Measurements from ENCODE around the gene PLXDC1.

The PLXDC1 gene

GRCh38 chr17:39115135-39115534 lies 36.3 kb downstream of the PLXDC1 start:
- no peak overlapping the region for H3K4me3 ChIP-seq (ENCODE audit: low read length)
- H3K4me1 ChIP-seq (ENCODE audit: insufficient read depth, low read length): no peaks in the 10 kb centered on the region
- H3K9ac ChIP-seq (ENCODE audit: low read depth, low read length): no peak overlapping the region
- no peaks in the 10 kb centered on the region for H3K9me3 ChIP-seq (ENCODE audit: insufficient read depth, low read depth, low read length)
- H3K27me3 ChIP-seq (ENCODE audit: insufficient read depth, low read length): no peaks in the 10 kb centered on the region
- H3K36me3 ChIP-seq (ENCODE audit: insufficient read depth, low read depth, low read length): no peaks in the 10 kb centered on the region
- no peak overlapping the region for H3K27ac ChIP-seq (ENCODE audit: low read length)

DNA sequence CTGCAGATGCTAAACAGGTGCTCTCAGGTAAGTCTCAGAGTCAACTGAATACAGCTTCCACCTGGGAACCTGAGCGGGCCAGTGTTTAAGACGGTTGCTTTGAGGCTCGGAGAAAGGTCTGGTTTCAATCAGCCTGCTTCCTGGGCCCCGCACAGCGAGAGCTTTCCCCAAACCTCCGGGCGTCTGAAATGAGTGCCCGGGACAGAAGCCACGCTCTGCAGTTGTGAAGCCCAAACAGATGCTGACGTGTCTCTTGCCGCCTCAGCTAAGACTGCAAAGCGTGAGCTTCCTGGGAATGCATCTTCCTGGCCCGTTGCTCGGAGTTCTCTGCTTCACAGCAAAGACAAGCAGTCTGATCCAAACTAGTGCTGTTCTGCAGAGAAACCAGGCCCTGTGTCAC lies 36.7 kb downstream of the PLXDC1 start:
- Histone ChIP-seq H3K9me3 (ENCODE audit: insufficient read depth, low read depth, low read length) (no peaks in the 10 kb centered on the region), H3K27me3 (ENCODE audit: insufficient read depth, low read length) (no peaks in the 10 kb centered on the region), H3K9ac (ENCODE audit: low read depth, low read length) (no peak overlapping the region), H3K36me3 (ENCODE audit: insufficient read depth, low read depth, low read length) (no peaks in the 10 kb centered on the region), H3K27ac (ENCODE audit: low read length) (no peak overlapping the region), H3K4me1 (ENCODE audit: insufficient read depth, low read length) (no peaks in the 10 kb centered on the region), H3K4me3 (ENCODE audit: low read length) (no peak overlapping the region)

- Histone ChIP-seq H3K9ac (ENCODE audit: low read depth, low read length) (no peak overlapping the region), H3K27ac (ENCODE audit: low read length) (no peak overlapping the region), H3K36me3 (ENCODE audit: insufficient read depth, low read depth, low read length) (no peaks in the 10 kb centered on the region), H3K9me3 (ENCODE audit: insufficient read depth, low read depth, low read length) (no peaks in the 10 kb centered on the region), H3K27me3 (ENCODE audit: insufficient read depth, low read length) (no peaks in the 10 kb centered on the region), H3K4me1 (ENCODE audit: insufficient read depth, low read length) (no peaks in the 10 kb centered on the region), H3K4me3 (ENCODE audit: low read length) (no peak overlapping the region)
Measured at GRCh38 chr17:39113871-39114270, 37.6 kb downstream of the PLXDC1 start.

GRCh38 chr17:39110435-39111136 lies 40.9 kb downstream of the PLXDC1 start:
- no peaks in the 10 kb centered on the region for H3K27me3 ChIP-seq (ENCODE audit: insufficient read depth, low read length)
- H3K27ac ChIP-seq (ENCODE audit: low read length): no peak overlapping the region
- H3K4me3 ChIP-seq (ENCODE audit: low read length): no peak overlapping the region
- H3K9ac ChIP-seq (ENCODE audit: low read depth, low read length): no peak overlapping the region
- no peaks in the 10 kb centered on the region for H3K36me3 ChIP-seq (ENCODE audit: insufficient read depth, low read depth, low read length)
- H3K9me3 ChIP-seq (ENCODE audit: insufficient read depth, low read depth, low read length): no peaks in the 10 kb centered on the region
- H3K4me1 ChIP-seq (ENCODE audit: insufficient read depth, low read length): no peaks in the 10 kb centered on the region

DNA sequence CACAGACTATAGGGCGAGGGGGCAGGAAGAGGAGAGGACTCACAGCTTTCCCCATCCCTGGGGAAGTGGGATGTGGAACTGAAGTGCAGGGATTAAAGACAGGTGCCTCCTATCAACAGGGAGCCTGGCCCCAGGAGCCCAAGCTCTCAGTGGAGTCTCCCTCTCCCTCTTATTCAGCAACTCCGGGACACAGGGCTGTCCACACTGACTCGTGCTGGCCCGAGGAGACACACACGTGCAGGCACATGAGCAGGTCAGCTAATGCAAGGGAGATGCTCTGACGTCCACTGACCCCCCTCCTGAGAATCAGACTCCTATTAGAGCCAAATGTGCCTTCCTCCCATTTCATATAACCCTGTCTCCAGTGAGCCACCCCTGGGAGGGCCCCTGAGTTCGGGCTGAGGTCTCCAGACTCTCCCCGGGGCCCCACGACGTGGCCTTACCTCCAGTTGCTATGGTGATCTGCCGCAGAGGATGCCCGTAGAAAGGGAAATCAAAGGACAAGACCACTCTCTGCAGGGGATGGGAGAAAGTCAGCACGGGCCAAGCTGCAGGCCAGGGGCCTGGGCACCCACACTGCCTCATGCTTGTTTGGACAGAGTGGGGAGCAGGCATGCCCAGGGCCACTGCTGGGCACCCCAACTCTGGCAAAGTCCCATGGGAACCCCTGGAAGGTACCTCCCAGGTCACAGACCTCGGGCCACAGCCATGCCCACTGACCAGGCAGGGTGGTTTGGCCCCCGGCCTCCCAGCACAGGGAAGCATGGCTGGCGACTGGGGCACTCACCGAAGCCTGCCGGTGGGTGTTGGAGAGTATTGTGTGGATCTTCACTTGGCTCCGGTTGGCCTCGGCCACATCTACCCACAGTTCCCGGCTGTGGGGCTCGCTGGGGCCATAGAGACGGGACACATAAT lies 42.7 kb downstream of the PLXDC1 start:
- Histone ChIP-seq H3K9ac (ENCODE audit: low read depth, low read length) (no peak overlapping the region), H3K27ac (ENCODE audit: low read length) (no peak overlapping the region), H3K36me3 (ENCODE audit: insufficient read depth, low read depth, low read length) (no peaks in the 10 kb centered on the region), H3K27me3 (ENCODE audit: insufficient read depth, low read length) (no peaks in the 10 kb centered on the region), H3K9me3 (ENCODE audit: insufficient read depth, low read depth, low read length) (no peaks in the 10 kb centered on the region), H3K4me1 (ENCODE audit: insufficient read depth, low read length) (no peaks in the 10 kb centered on the region), H3K4me3 (ENCODE audit: low read length) (no peak overlapping the region)

GRCh38 chr17:39107973-39108372 lies 43.5 kb downstream of the PLXDC1 start:
- H3K4me3 ChIP-seq (ENCODE audit: low read length): no peak overlapping the region
- H3K9ac ChIP-seq (ENCODE audit: low read depth, low read length): no peak overlapping the region
- H3K4me1 ChIP-seq (ENCODE audit: insufficient read depth, low read length): no peaks in the 10 kb centered on the region
- no peak overlapping the region for H3K27ac ChIP-seq (ENCODE audit: low read length)
- no peaks in the 10 kb centered on the region for H3K36me3 ChIP-seq (ENCODE audit: insufficient read depth, low read depth, low read length)
- H3K27me3 ChIP-seq (ENCODE audit: insufficient read depth, low read length): no peaks in the 10 kb centered on the region
- H3K9me3 ChIP-seq (ENCODE audit: insufficient read depth, low read depth, low read length): no peaks in the 10 kb centered on the region

DNA sequence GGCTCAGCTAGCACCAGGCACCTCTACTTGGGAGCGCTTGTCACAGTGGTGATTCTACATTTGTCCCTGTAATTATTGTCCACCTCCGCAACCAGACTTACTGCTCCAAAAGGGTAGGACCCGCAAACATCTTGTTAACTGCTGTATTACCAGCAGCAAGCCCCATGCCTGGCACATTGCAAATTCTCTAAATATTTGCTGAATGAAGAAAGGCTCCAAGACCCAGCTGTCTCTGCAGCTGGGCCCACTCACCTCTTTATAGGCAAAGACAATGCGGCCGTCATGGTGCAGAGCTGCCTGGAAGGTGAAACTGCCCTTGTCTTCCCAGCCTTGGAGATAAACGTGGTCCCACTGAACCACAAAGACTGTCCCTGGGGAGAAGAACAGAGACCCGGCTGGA lies 44.3 kb downstream of the PLXDC1 start:
- H3K9ac ChIP-seq (ENCODE audit: low read depth, low read length): no peak overlapping the region
- no peaks in the 10 kb centered on the region for H3K4me1 ChIP-seq (ENCODE audit: insufficient read depth, low read length)
- no peaks in the 10 kb centered on the region for H3K27me3 ChIP-seq (ENCODE audit: insufficient read depth, low read length)
- no peak overlapping the region for H3K27ac ChIP-seq (ENCODE audit: low read length)
- no peak overlapping the region for H3K4me3 ChIP-seq (ENCODE audit: low read length)
- no peaks in the 10 kb centered on the region for H3K9me3 ChIP-seq (ENCODE audit: insufficient read depth, low read depth, low read length)
- no peaks in the 10 kb centered on the region for H3K36me3 ChIP-seq (ENCODE audit: insufficient read depth, low read depth, low read length)

- Histone ChIP-seq H3K4me1 (ENCODE audit: insufficient read depth, low read length) (no peaks in the 10 kb centered on the region), H3K9me3 (ENCODE audit: insufficient read depth, low read depth, low read length) (no peaks in the 10 kb centered on the region), H3K9ac (ENCODE audit: low read depth, low read length) (no peak overlapping the region), H3K4me3 (ENCODE audit: low read length) (no peak overlapping the region), H3K27me3 (ENCODE audit: insufficient read depth, low read length) (no peaks in the 10 kb centered on the region), H3K27ac (ENCODE audit: low read length) (no peak overlapping the region), H3K36me3 (ENCODE audit: insufficient read depth, low read depth, low read length) (no peaks in the 10 kb centered on the region)
Measured at GRCh38 chr17:39105705-39106104, 45.7 kb downstream of the PLXDC1 start.

- H3K4me1 ChIP-seq (ENCODE audit: insufficient read depth, low read length): no peaks in the 10 kb centered on the region
- H3K9ac ChIP-seq (ENCODE audit: low read depth, low read length): no peak overlapping the region
- H3K36me3 ChIP-seq (ENCODE audit: insufficient read depth, low read depth, low read length): no peaks in the 10 kb centered on the region
- H3K27ac ChIP-seq (ENCODE audit: low read length): no peak overlapping the region
- no peaks in the 10 kb centered on the region for H3K9me3 ChIP-seq (ENCODE audit: insufficient read depth, low read depth, low read length)
- no peak overlapping the region for H3K4me3 ChIP-seq (ENCODE audit: low read length)
- H3K27me3 ChIP-seq (ENCODE audit: insufficient read depth, low read length): no peaks in the 10 kb centered on the region
Measured at GRCh38 chr17:39104657-39105056, 46.8 kb downstream of the PLXDC1 start.

GRCh38 chr17:39104046-39104445 lies 47.4 kb downstream of the PLXDC1 start:
- Histone ChIP-seq H3K36me3 (ENCODE audit: insufficient read depth, low read depth, low read length) (no peaks in the 10 kb centered on the region), H3K4me3 (ENCODE audit: low read length) (no peak overlapping the region), H3K9me3 (ENCODE audit: insufficient read depth, low read depth, low read length) (no peaks in the 10 kb centered on the region), H3K27ac (ENCODE audit: low read length) (no peak overlapping the region), H3K27me3 (ENCODE audit: insufficient read depth, low read length) (no peaks in the 10 kb centered on the region), H3K9ac (ENCODE audit: low read depth, low read length) (no peak overlapping the region), H3K4me1 (ENCODE audit: insufficient read depth, low read length) (no peaks in the 10 kb centered on the region)

DNA sequence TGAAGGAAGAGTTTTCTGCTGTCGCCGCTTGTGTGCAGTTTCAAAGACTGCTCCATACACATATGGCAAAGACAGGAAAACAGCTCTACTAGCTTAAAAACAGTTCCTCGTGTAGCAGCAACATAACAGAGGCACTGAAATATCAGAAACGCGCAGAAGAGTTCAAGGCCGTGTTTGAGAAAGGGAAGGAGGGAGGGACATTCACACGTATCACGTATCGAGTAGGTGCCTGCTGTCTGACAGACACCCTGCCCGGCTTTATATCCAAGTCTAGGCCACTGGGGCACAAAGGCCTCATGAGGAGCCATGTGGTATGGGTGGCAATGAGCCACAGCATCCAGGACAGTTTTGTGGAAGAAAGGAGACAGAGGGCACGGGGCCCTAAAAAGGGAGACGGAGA lies 50.3 kb downstream of the PLXDC1 start:
- H3K4me1 ChIP-seq (ENCODE audit: insufficient read depth, low read length): no peaks in the 10 kb centered on the region
- no peak overlapping the region for H3K4me3 ChIP-seq (ENCODE audit: low read length)
- H3K27me3 ChIP-seq (ENCODE audit: insufficient read depth, low read length): no peaks in the 10 kb centered on the region
- H3K9ac ChIP-seq (ENCODE audit: low read depth, low read length): no peak overlapping the region
- no peaks in the 10 kb centered on the region for H3K36me3 ChIP-seq (ENCODE audit: insufficient read depth, low read depth, low read length)
- H3K9me3 ChIP-seq (ENCODE audit: insufficient read depth, low read depth, low read length): no peaks in the 10 kb centered on the region
- H3K27ac ChIP-seq (ENCODE audit: low read length): no peak overlapping the region

GRCh38 chr17:39100530-39100929 lies 50.9 kb downstream of the PLXDC1 start:
- H3K36me3 ChIP-seq (ENCODE audit: insufficient read depth, low read depth, low read length): no peaks in the 10 kb centered on the region
- no peaks in the 10 kb centered on the region for H3K4me1 ChIP-seq (ENCODE audit: insufficient read depth, low read length)
- H3K27me3 ChIP-seq (ENCODE audit: insufficient read depth, low read length): no peaks in the 10 kb centered on the region

More at GRCh38 chr17:39100530-39100929, 50.9 kb downstream of the PLXDC1 start:
- Histone ChIP-seq H3K9me3 (ENCODE audit: insufficient read depth, low read depth, low read length) (no peaks in the 10 kb centered on the region), H3K4me3 (ENCODE audit: low read length) (no peak overlapping the region), H3K27ac (ENCODE audit: low read length) (no peak overlapping the region), H3K9ac (ENCODE audit: low read depth, low read length) (no peak overlapping the region)

Data from iPS-20b (cell line).